HCT116 (cell line): Measurements from ENCODE around the gene PHYH. TPM values are rescaled to one million over a fixed set of nuclear protein-coding genes. Genes with fewer than 3 reads are reported as not detected.

ENCODE experiments used
- ATAC-seq: fragments of 200-7000 bp; cut with Tn5 transposase; 2 replicates; pipeline ENCODE4 v1.9.1; 2020; ENCODE audit warnings: mild to moderate bottlenecking, moderate library complexity
- BruUV-seq: library from RNA; stranded (reverse); fragments of 400-500 nt; replicated peaks from 2 replicates; lab custom pipeline; 2021; lab: Mats Ljungman, UMichigan
- CTCF ChIA-PET: fragments of 300-600 bp; sonication (Branson Sonifier 250); formaldehyde crosslinking; loops from one replicate; lab custom pipeline; 2021; ENCODE audit warnings: antibody characterized with exemption; lab: Charles Lee
- POLR2A ChIA-PET: fragments of 300-600, 350-600 bp; sonication (Branson Sonifier 250); formaldehyde crosslinking; loops from one replicate; lab custom pipeline; 2021; ENCODE audit warnings: antibody characterized with exemption; lab: Charles Lee
- RAD21 ChIA-PET, 2 experiments: fragments of 300-600 bp; sonication (Branson Sonifier 250); formaldehyde crosslinking; loops; one replicate each; lab custom pipeline; 2023; ENCODE audit warnings: low total read pairs in 2 of 2; ENCODE audit not compliant: uncharacterized antibody in 2 of 2, unreplicated experiment in 2 of 2, low non-redundant PET in 1 of 2; lab: Charles Lee
- DNase-seq: peaks from one replicate; pipeline ENCODE4 v3.0.0-alpha.2; 2010; ENCODE audit warnings: low read depth, low spot score
- H2AFZ ChIP-seq: fragments of 200-600 bp; shearing (Covaris generic), sonication (generic); 2 replicates; pipeline ENCODE4 v1.6.1; 2017; ENCODE audit warnings: low read depth, mixed run types, mixed read lengths, antibody characterized with exemption, low read length; ENCODE audit not compliant: poor library complexity, severe bottlenecking
- H3K27ac ChIP-seq: 2 replicates; pipeline ENCODE4 v1.5.1; 2012; ENCODE audit warnings: low read depth, low read length
- H3K27me3 ChIP-seq: fragments of 200-600 bp; sonication (generic); 2 replicates; pipeline ENCODE4 v1.6.1; 2016; ENCODE audit warnings: mixed run types, low read length, mixed read lengths; ENCODE audit not compliant: insufficient read depth
- H3K36me3 ChIP-seq, 2 experiments: fragments of 200-500 bp in 1 of 2; fragments of 200-600 bp in 1 of 2; sonication (Bioruptor generic) in 1 of 2; sonication (generic) in 1 of 2; 2 replicates each; pipeline versions ENCODE4 v1.5.1 to v1.6.1; 2014 to 2016; ENCODE audit warnings: low read length in 2 of 2, inconsistent platforms in 1 of 2, mixed read lengths in 1 of 2, mixed run types in 1 of 2; ENCODE audit not compliant: insufficient read depth in 2 of 2, control insufficient read depth in 1 of 2
- H3K4me1 ChIP-seq, 2 experiments: fragments of 200-600 bp in 1 of 2; sonication (generic) in 1 of 2; 2 replicates each; pipeline versions ENCODE4 v1.5.1 to v1.6.1; 2012 to 2017; ENCODE audit warnings: low read length in 2 of 2, inconsistent platforms in 1 of 2, mild to moderate bottlenecking in 1 of 2, mixed read lengths in 1 of 2, mixed run types in 1 of 2, moderate library complexity in 1 of 2; ENCODE audit not compliant: insufficient read depth in 2 of 2, control insufficient read depth in 1 of 2
- H3K4me2 ChIP-seq: fragments of 200-600 bp; sonication (generic); 2 replicates; pipeline ENCODE4 v1.6.1; 2017; ENCODE audit warnings: mixed run types, low read length, mixed read lengths
- H3K4me3 ChIP-seq, 2 experiments: fragments of 200-600 bp in 1 of 2; sonication (generic) in 1 of 2; replicated peaks in 1 of 2; 2 replicates each; pipeline ENCODE4 v1.5.1; 2011 to 2016; ENCODE audit warnings: low read length in 2 of 2, control low read depth in 1 of 2, low read depth in 1 of 2, mild to moderate bottlenecking in 1 of 2, mixed read lengths in 1 of 2, mixed run types in 1 of 2
- H3K79me2 ChIP-seq: fragments of 200-600 bp; sonication (generic); 2 replicates; pipeline ENCODE4 v1.6.1; 2017; ENCODE audit warnings: mild to moderate bottlenecking, mixed run types, low read length, moderate library complexity, mixed read lengths; ENCODE audit not compliant: insufficient read depth
- H3K9ac ChIP-seq: fragments of 200-600 bp; sonication (generic); 2 replicates; pipeline ENCODE4 v1.6.1; 2016; ENCODE audit warnings: low read length, mixed read lengths
- H3K9me2 ChIP-seq: fragments of 200-600 bp; sonication (generic), shearing (Covaris generic); 2 replicates; pipeline ENCODE4 v1.6.1; 2017; ENCODE audit warnings: mixed run types, mild to moderate bottlenecking, moderate library complexity; ENCODE audit not compliant: insufficient read depth
- H3K9me3 ChIP-seq, 2 experiments: fragments of 200-500 bp in 1 of 2; fragments of 200-600 bp in 1 of 2; sonication (Bioruptor generic) in 1 of 2; sonication (generic) in 1 of 2; 2 replicates each; pipeline ENCODE4 v1.6.1; 2014 to 2017; ENCODE audit warnings: low read length in 2 of 2, mixed read lengths in 2 of 2, inconsistent platforms in 1 of 2, low read depth in 1 of 2, mild to moderate bottlenecking in 1 of 2, mixed run types in 1 of 2, moderate library complexity in 1 of 2; ENCODE audit not compliant: control insufficient read depth in 1 of 2, insufficient read depth in 1 of 2
- H4K20me1 ChIP-seq: fragments of 200-600 bp; sonication (generic), shearing (Covaris generic); 2 replicates; pipeline ENCODE4 v1.6.1; 2017; ENCODE audit warnings: mixed run types, mild to moderate bottlenecking, moderate library complexity; ENCODE audit not compliant: insufficient read depth
- EGR1 ChIP-seq: IDR thresholded peaks from 2 replicates; pipeline ENCODE4 v1.6.1; 2012; ENCODE audit warnings: low read depth
- EZH2 ChIP-seq: fragments of 200-600 bp; sonication (generic); IDR thresholded peaks from 2 replicates; pipeline ENCODE4 v1.6.1; 2017; ENCODE audit warnings: antibody characterized with exemption, mixed run types
- FOSL1 ChIP-seq: IDR thresholded peaks from 2 replicates; pipeline ENCODE4 v1.6.1; 2012; ENCODE audit warnings: low read depth
- REST ChIP-seq: IDR thresholded peaks from 2 replicates; pipeline ENCODE4 v1.6.1; 2012; ENCODE audit warnings: low read depth
- SRF ChIP-seq: IDR thresholded peaks from 2 replicates; pipeline ENCODE4 v1.6.1; 2012; ENCODE audit warnings: low read depth
- TCF7L2 ChIP-seq: IDR thresholded peaks from 2 replicates; pipeline ENCODE4 v1.7.0; 2011; ENCODE audit warnings: borderline replicate concordance, inconsistent platforms; ENCODE audit not compliant: insufficient read depth, insufficient read length; ENCODE audit errors: extremely low read depth
- YY1 ChIP-seq: IDR thresholded peaks from 2 replicates; pipeline ENCODE4 v1.6.1; 2011; ENCODE audit warnings: low read length, low read depth, moderate library complexity, mild to moderate bottlenecking; ENCODE audit not compliant: insufficient replicate concordance; ENCODE audit errors: extremely low read depth
- ZBTB33 ChIP-seq: IDR thresholded peaks from 2 replicates; pipeline ENCODE4 v1.6.1; 2011; ENCODE audit warnings: mild to moderate bottlenecking, low read length, moderate library complexity; ENCODE audit not compliant: insufficient replicate concordance; ENCODE audit errors: extremely low read depth
- ZNF274 ChIP-seq: fragments of 200-500 bp; sonication (Bioruptor generic); IDR thresholded peaks from 2 replicates; pipeline ENCODE4 v1.6.1; 2014; ENCODE audit warnings: mild to moderate bottlenecking, low read depth, low read length, inconsistent platforms
- intact Hi-C: fragments of 100-400 bp; cut with micrococcal nuclease; formaldehyde crosslinking; loops from 2 replicates; pipeline ENCODE4 v1.10.0; 2022
- total RNA-seq: library from RNA; stranded (reverse); gene quantifications from one replicate; pipeline ENCODE4 v1.2.1, GENCODE V29; 2021; ENCODE audit not compliant: unreplicated experiment
- TF ChIP-seq, protein P1 (sequence below): IDR thresholded peaks from 2 replicates; pipeline ENCODE4 v1.6.1; 2012

Gene PHYH
- total RNA-seq, 1 experiment from 2014 or later = 15.3 TPM

DNA sequence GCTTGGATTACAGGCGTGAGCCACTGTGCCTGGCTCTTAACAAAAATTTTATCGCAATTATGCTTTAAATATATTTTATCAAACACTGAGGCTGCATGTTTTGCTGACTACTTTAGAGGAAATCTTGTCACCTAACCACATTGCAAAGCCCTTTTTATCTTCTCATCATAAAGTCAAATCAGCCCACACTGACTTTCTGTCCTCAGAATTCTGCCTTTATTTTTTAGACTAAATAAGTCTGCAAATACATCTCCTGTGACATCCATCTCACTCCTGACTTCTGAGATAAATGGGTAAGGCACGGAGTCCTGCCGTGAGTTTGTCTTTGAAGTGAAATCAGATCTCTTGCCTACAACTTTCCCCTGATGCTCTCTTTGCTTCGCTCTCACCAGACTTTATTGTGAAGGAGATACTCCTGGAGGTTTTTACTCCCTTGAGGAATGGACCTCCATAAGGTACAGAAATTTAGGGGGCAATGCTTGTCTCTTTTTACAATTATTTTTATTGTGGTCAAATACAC lies 42.2 kb downstream of the PHYH start:
- H3K9me2 ChIP-seq = no peaks in the 10 kb centered on the region
- no peak overlapping the region for H3K4me3 ChIP-seq
- CTCF ChIA-PET = no interaction called here
- no peaks in the 10 kb centered on the region for H4K20me1 ChIP-seq
- BruUV-seq = no TSS peak
- TF ChIP-seq YY1 (no peak), SRF (no peak), FOSL1 (no peak), EZH2 (no peak), TCF7L2 (no peak), ZNF274 (no peak), ZBTB33 (no peak), REST (no peak), EGR1 (no peak)
- TF ChIP-seq, protein P1, sequence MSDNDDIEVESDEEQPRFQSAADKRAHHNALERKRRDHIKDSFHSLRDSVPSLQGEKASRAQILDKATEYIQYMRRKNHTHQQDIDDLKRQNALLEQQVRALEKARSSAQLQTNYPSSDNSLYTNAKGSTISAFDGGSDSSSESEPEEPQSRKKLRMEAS = no peak
- TF ChIP-seq, all 23 proteins: peak for 0
- Histone ChIP-seq H3K36me3 (no peaks in the 10 kb centered on the region), H3K9me3 (no peaks in the 10 kb centered on the region), H3K27ac (no peak overlapping the region), H3K79me2 (no peaks in the 10 kb centered on the region), H3K4me2 (no peak overlapping the region), H2AFZ (no peak overlapping the region), H3K27me3 (no peaks in the 10 kb centered on the region), H3K4me1 (no peaks in the 10 kb centered on the region), H3K9ac (no peak overlapping the region)
- DNase-seq (no peak), ATAC-seq (no peak)
- ChIA-PET RAD21 (no interaction called here), POLR2A (no interaction called here)
- intact Hi-C loops = no loop called here
